GM12878 (cell line): ENCODE results near the gene TEX22. TPM values are rescaled to one million over a fixed set of nuclear protein-coding genes. Genes with fewer than 3 reads are reported as not detected.

Experiments used
- ATAC-seq: fragments of 200-7000 bp; cut with Tn5 transposase; 3 replicates; pipeline ENCODE4 v1.9.1; 2020; ENCODE audit warnings: mild to moderate bottlenecking, moderate library complexity
- BruUV-seq: library from RNA; stranded (reverse); fragments of 400-500 nt; replicated peaks from 2 replicates; lab custom pipeline; 2021; lab: Mats Ljungman, UMichigan
- CTCF ChIA-PET: fragments of 300-600 bp; sonication (Branson Sonifier 250); formaldehyde crosslinking; extraction: SDS; loops from one replicate; lab custom pipeline; 2021; ENCODE audit warnings: inconsistent platforms; lab: Yijun Ruan, JAX
- POLR2A ChIA-PET: fragments of 350-600 bp; formaldehyde crosslinking; extraction: SDS; loops from one replicate; lab custom pipeline; 2021; ENCODE audit warnings: inconsistent platforms; lab: Charles Lee
- RAD21 ChIA-PET: fragments of 300-600 bp; sonication (Branson Sonifier 250); formaldehyde crosslinking; loops from one replicate; lab custom pipeline; 2023; ENCODE audit warnings: antibody characterized with exemption; ENCODE audit not compliant: unreplicated experiment; lab: Charles Lee
- SMC1A ChIA-PET: fragments of 300-600 bp; sonication (Branson Sonifier 250); formaldehyde crosslinking; loops from one replicate; lab custom pipeline; 2023; ENCODE audit not compliant: unreplicated experiment, uncharacterized antibody; lab: Charles Lee
- DNase-seq: peaks from one replicate; pipeline ENCODE4 v3.0.0-alpha.2; 2011; ENCODE audit warnings: low read depth, low spot score
- FAIRE-seq: peaks from 3 replicates; lab custom pipeline; 2011; peaks lifted over from hg19 to GRCh38; lab: Jason Lieb, UNC
- H2AFZ ChIP-seq: 2 replicates; pipeline ENCODE4 v1.6.0; 2011; ENCODE audit warnings: low read depth, low read length, control low read depth; ENCODE audit not compliant: control insufficient read depth
- H3K27ac ChIP-seq: 2 replicates; pipeline ENCODE4 v1.5.1; 2011; ENCODE audit warnings: control low read depth; ENCODE audit not compliant: control insufficient read depth, insufficient read depth
- H3K27me3 ChIP-seq, 2 experiments: replicated peaks in 1 of 2; 2 replicates each; pipeline versions ENCODE4 v1.6.0 to v1.6.1; 2011; ENCODE audit warnings: low read length in 1 of 2; ENCODE audit not compliant: control insufficient read depth in 2 of 2, insufficient read depth in 2 of 2
- H3K36me3 ChIP-seq, 2 experiments: 2 replicates each; pipeline ENCODE4 v1.5.1; 2011; ENCODE audit warnings: low read length in 1 of 2; ENCODE audit not compliant: control insufficient read depth in 2 of 2, insufficient read depth in 2 of 2
- H3K4me1 ChIP-seq: 2 replicates; pipeline ENCODE4 v1.6.1; 2011; ENCODE audit warnings: mild to moderate bottlenecking, low read length, moderate library complexity, mixed read lengths; ENCODE audit not compliant: control insufficient read depth, insufficient read depth
- H3K4me2 ChIP-seq: 2 replicates; pipeline ENCODE4 v1.6.0; 2011; ENCODE audit warnings: control low read depth; ENCODE audit not compliant: control insufficient read depth, insufficient read depth
- H3K4me3 ChIP-seq: fragments of 200-600 bp; sonication (generic); 2 replicates; pipeline ENCODE4 v1.5.1; 2016
- H3K79me2 ChIP-seq: 2 replicates; pipeline ENCODE4 v1.6.0; 2011; ENCODE audit warnings: low read length; ENCODE audit not compliant: control insufficient read depth, insufficient read depth
- H3K9ac ChIP-seq: 2 replicates; pipeline ENCODE4 v1.8.0; 2011; ENCODE audit warnings: low read length, control low read depth, mixed read lengths; ENCODE audit not compliant: control insufficient read depth, insufficient read depth
- H3K9me3 ChIP-seq: replicated peaks from 3 replicates; pipeline ENCODE4 v1.5.1; 2011; ENCODE audit warnings: mild to moderate bottlenecking, low read length; ENCODE audit not compliant: control insufficient read depth, insufficient read depth
- H4K20me1 ChIP-seq: 2 replicates; pipeline ENCODE4 v1.6.0; 2011; ENCODE audit not compliant: control insufficient read depth, insufficient read depth
- CHD1 ChIP-seq: IDR thresholded peaks from 2 replicates; pipeline ENCODE4 v1.6.1; 2012; ENCODE audit warnings: low read depth, low read length, improper control_type of control experiment
- CREM ChIP-seq: IDR thresholded peaks from 2 replicates; pipeline ENCODE4 v1.6.1; 2014; ENCODE audit warnings: antibody characterized with exemption, low read depth
- KDM1A ChIP-seq: fragments of 200-600 bp; sonication (generic); IDR thresholded peaks from 2 replicates; pipeline ENCODE4 v1.6.1; 2016; ENCODE audit warnings: borderline replicate concordance
- MTA3 ChIP-seq: IDR thresholded peaks from 2 replicates; pipeline ENCODE4 v1.6.1; 2012; ENCODE audit warnings: low read length, inconsistent platforms, borderline replicate concordance
- MYC ChIP-seq: IDR thresholded peaks from 2 replicates; pipeline ENCODE4 v1.6.1; 2011; ENCODE audit warnings: mild to moderate bottlenecking, low read length, moderate library complexity, inconsistent platforms; ENCODE audit not compliant: insufficient read depth, insufficient replicate concordance, insufficient read length, severe bottlenecking
- NR2C2 ChIP-seq: IDR thresholded peaks from 2 replicates; pipeline ENCODE4 v1.6.1; 2011; ENCODE audit warnings: borderline replicate concordance, low read depth; ENCODE audit not compliant: control insufficient read depth, insufficient read length
- PKNOX1 ChIP-seq: fragments of 450-650 bp; IDR thresholded peaks from 2 replicates; pipeline ENCODE4 v1.6.1; 2016; ENCODE audit warnings: mild to moderate bottlenecking
- POLR2A ChIP-seq: IDR thresholded peaks from 2 replicates; pipeline ENCODE4 v1.6.1; 2011; ENCODE audit warnings: low read depth, mild to moderate bottlenecking, low read length
- RAD21 ChIP-seq: IDR thresholded peaks from 2 replicates; pipeline ENCODE4 v1.6.1; 2011; ENCODE audit warnings: mild to moderate bottlenecking, low read depth, low read length, moderate library complexity; ENCODE audit not compliant: insufficient read depth
- RFX5 ChIP-seq: IDR thresholded peaks from 2 replicates; pipeline ENCODE4 v1.6.1; 2011; ENCODE audit warnings: low read depth, low read length, improper control_type of control experiment
- SIX5 ChIP-seq: IDR thresholded peaks from 2 replicates; pipeline ENCODE4 v1.6.1; 2011; ENCODE audit warnings: mild to moderate bottlenecking, low read depth, low read length, moderate library complexity; ENCODE audit not compliant: severe bottlenecking
- TAF1 ChIP-seq: IDR thresholded peaks from 2 replicates; pipeline ENCODE4 v1.6.1; 2011; ENCODE audit warnings: mild to moderate bottlenecking, low read depth, low read length, borderline replicate concordance
- TCF12 ChIP-seq: IDR thresholded peaks from 2 replicates; pipeline ENCODE4 v1.6.1; 2011; ENCODE audit warnings: low read depth, mild to moderate bottlenecking, low read length
- WGBS: methylation state at CpG from one replicate; pipeline ENCODE4 v1.1.6; 2016; ENCODE audit warnings: low lambda C conversion rate; ENCODE audit not compliant: insufficient replicate concordance, insufficient coverage; ENCODE audit errors: missing lambda C conversion rate; 5-methylcytosine and 5-hydroxymethylcytosine counted together
- in situ Hi-C: fragments of 300-500 bp; cut with MboI; formaldehyde crosslinking; loops from 9 replicates; pipeline ENCODE4 v1.14.3; 2018; ENCODE audit warnings: mixed read lengths
- intact Hi-C: fragments of 100-400 bp; cut with micrococcal nuclease; formaldehyde crosslinking; loops from one replicate; pipeline ENCODE4 v1.14.2; 2022; ENCODE audit not compliant: unreplicated experiment
- polyA plus RNA-seq, 11 experiments: library from polyadenylated mRNA; depleted of rRNA in 4 of 11; unstranded in 6 of 11; stranded (reverse) in 5 of 11; fragments of >200 nt; fragmentation: Nextera tagmentation in 4 of 11; fragmentation: Illumina TruSeq in 1 of 11; extraction: Ambion mirVana in 4 of 11; extraction: Trizol in 1 of 11; gene quantifications; 1 replicate in 1 of 11; 2 replicates in 10 of 11; pipeline versions ENCODE4 v1.2.1 to v1.2.3, GENCODE V29; 2011 to 2016; ENCODE audit warnings: inconsistent platforms in 2 of 11, missing spikeins in 2 of 11, low read depth in 1 of 11
- total RNA-seq, 4 experiments: library from RNA; depleted of rRNA in 3 of 4; stranded (reverse); fragments of >200 nt in 3 of 4; fragmentation: Illumina TruSeq in 1 of 4; extraction: Trizol in 1 of 4; gene quantifications; 2 replicates each; pipeline versions ENCODE4 v1.2.1 to v1.2.3, GENCODE V29; 2013 to 2021

The TEX22 gene
- total and polyA plus RNA-seq, 10 of the 15 experiments (the other 5 are each of a cell fraction or from before 2014, with no cell fraction given): 0.02 to 4.0 (median 0.63) TPM; not detected in 1

GRCh38 chr14:105436402-105436801, 38.1 kb downstream of the TEX22 start:
- no peaks in the 10 kb centered on the region for H3K27me3 ChIP-seq
- CTCF ChIA-PET: interaction anchor here (1.1 to 2.6 kb wide), 2 partner anchors 44 to 66 kb away, joined by 3 to 9 read pairs; no protein-coding TSS in a partner anchor
- intact Hi-C loops: no loop called here

GRCh38 chr14:105436891-105437722, 38.8 kb downstream of the TEX22 start:
- Histone ChIP-seq H4K20me1 (no peaks in the 10 kb centered on the region), H3K27ac (no peak overlapping the region), H3K27me3 (no peaks in the 10 kb centered on the region), H3K4me2 (no peak overlapping the region), H3K9ac (no peak overlapping the region), H3K4me1 (no peaks in the 10 kb centered on the region; the same call in 1 of the 2 replicates), H3K4me3 (no peak overlapping the region), H3K9me3 (no peaks in the 10 kb centered on the region), H3K79me2 (peaks cover 34% of the 10 kb centered on the region), H2AFZ (no peak overlapping the region), H3K36me3 (peaks cover 0 to 17% of the 10 kb centered on the region in 2 experiments; a peak in 3 of 4 replicates)
- ChIA-PET POLR2A (no interaction called here), CTCF (interaction anchor here (1.1 to 2.6 kb wide), 2 partner anchors 44 to 66 kb away, joined by 3 to 9 read pairs; no protein-coding TSS in a partner anchor), SMC1A (no interaction called here), RAD21 (no interaction called here)
- no peak for ATAC-seq
- FAIRE-seq: no peak
- BruUV-seq: no TSS peak
- 71% methylated on average over 31 of the region's 31 CpGs for WGBS
- intact Hi-C loops (no loop called here), in situ Hi-C loops (no loop called here)
- no peak for TF ChIP-seq PKNOX1
- TF ChIP-seq POLR2A: peak; percentile 44
- TF ChIP-seq CHD1: no peak
- no peak for TF ChIP-seq TAF1
- no peak for DNase-seq

More at GRCh38 chr14:105436402-105436801, 38.1 kb downstream of the TEX22 start:
- no peaks in the 10 kb centered on the region for H3K9me3 ChIP-seq
- in situ Hi-C loops: no loop called here
- DNase-seq (no peak), FAIRE-seq (peak; percentile 41), ATAC-seq (no peak)
- no TSS peak for BruUV-seq
- no peaks in the 10 kb centered on the region; the same call in 1 of the 2 replicates for H3K4me1 ChIP-seq
- POLR2A ChIA-PET: no interaction called here
- peaks cover 0 to 17% of the 10 kb centered on the region in 2 experiments; a peak in 3 of 4 replicates for H3K36me3 ChIP-seq
- H4K20me1 ChIP-seq: no peaks in the 10 kb centered on the region
- SMC1A ChIA-PET: no interaction called here
- H3K9ac ChIP-seq: no peak overlapping the region
- RAD21 ChIA-PET: no interaction called here
- TF ChIP-seq MTA3 (no peak), TCF12 (no peak), RAD21 (no peak), RFX5 (no peak), SIX5 (no peak), MYC (no peak), CREM (no peak), KDM1A (no peak), NR2C2 (no peak)
- H2AFZ ChIP-seq: no peak overlapping the region
- 83% methylated on average over 12 of the region's 12 CpGs for WGBS
- H3K4me3 ChIP-seq: no peak overlapping the region
- H3K79me2 ChIP-seq: peaks cover 34% of the 10 kb centered on the region
- H3K4me2 ChIP-seq: no peak overlapping the region
- no peak overlapping the region for H3K27ac ChIP-seq
